IPS-15b (cell line): ENCODE measurements around the gene S100Z.
"Not testable (repeated sequence)": the region's sequence is repeated elsewhere in the genome, so short reads cannot be mapped to it uniquely, and the experiment has no call there.

Experiments used
- H3K27me3 ChIP-seq: one replicate; pipeline ENCODE4 v1.6.1; 2013; ENCODE audit warnings: low read length; ENCODE audit not compliant: control insufficient read depth, insufficient read depth
- H3K36me3 ChIP-seq: one replicate; pipeline ENCODE4 v1.6.1; 2013; ENCODE audit warnings: low read length; ENCODE audit not compliant: control insufficient read depth, insufficient read depth
- H3K4me1 ChIP-seq: one replicate; pipeline ENCODE4 v1.6.1; 2013; ENCODE audit warnings: mild to moderate bottlenecking, low read length; ENCODE audit not compliant: control insufficient read depth, insufficient read depth
- H3K4me3 ChIP-seq: one replicate; pipeline ENCODE4 v1.5.1; 2013; ENCODE audit warnings: low read depth, low read length
- H3K9ac ChIP-seq: one replicate; pipeline ENCODE4 v1.6.1; 2013; ENCODE audit warnings: low read depth, mild to moderate bottlenecking, low read length
- H3K9me3 ChIP-seq: one replicate; pipeline ENCODE4 v1.6.1; 2013; ENCODE audit warnings: mild to moderate bottlenecking, low read length; ENCODE audit not compliant: control insufficient read depth, insufficient read depth

S100Z gene

DNA sequence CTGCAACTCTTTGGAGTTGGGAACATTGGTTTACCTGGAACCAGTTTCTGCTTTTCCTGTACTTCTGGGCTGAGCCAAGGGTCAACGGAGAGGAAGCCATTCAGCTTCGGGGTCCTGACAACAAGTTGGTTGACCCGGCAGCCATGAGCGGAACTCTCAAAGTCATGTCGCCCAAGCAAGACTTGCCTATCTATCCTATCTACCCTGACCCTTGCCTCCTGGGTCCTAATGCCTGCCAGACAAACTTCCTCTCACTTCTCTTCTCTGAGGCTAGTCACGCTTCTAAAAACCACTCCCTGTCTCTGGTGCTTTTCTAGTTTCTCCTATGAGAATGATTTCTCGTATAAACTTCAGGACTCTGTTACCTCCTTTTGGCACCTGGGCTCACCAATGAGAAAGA, 58.4 kb downstream of the S100Z start:
- Histone ChIP-seq H3K9me3 (no peaks in the 10 kb centered on the region), H3K4me1 (no peaks in the 10 kb centered on the region), H3K27me3 (no peaks in the 10 kb centered on the region), H3K36me3 (no peaks in the 10 kb centered on the region), H3K9ac (no peak overlapping the region), H3K4me3 (no peak overlapping the region)

DNA sequence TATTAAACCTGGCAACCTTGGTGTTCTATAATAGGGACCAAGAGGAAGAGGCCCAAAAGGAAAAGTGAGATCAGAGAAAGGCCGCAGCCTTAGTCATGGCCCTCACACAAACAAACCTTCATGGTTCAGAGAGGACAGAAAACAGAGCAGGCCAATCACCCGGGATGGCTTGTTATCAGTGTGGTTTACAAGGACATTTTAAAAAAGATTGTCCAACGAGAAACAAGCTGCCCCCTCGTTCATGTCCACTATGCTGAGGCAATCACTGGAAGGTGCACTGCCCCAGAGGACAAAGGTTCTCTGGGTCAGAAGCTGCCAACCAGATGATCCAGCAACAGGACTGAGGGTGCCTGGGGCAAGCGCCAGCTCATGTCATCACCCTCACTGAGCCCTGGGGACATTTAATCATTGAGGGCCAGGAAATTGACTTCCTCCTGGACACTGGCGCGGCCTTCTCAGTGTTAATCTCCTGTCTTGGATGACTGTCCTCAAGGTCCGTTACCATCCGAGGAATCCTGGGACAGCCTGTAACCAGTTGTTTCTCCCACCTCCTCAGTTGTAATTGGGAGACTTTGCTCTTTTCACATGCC, 60.6 kb downstream of the S100Z start:
- H3K36me3 ChIP-seq, H3K27me3 ChIP-seq, H3K4me1 ChIP-seq, H3K9ac ChIP-seq, H3K4me3 ChIP-seq, H3K9me3 ChIP-seq: not testable (repeated sequence)

DNA sequence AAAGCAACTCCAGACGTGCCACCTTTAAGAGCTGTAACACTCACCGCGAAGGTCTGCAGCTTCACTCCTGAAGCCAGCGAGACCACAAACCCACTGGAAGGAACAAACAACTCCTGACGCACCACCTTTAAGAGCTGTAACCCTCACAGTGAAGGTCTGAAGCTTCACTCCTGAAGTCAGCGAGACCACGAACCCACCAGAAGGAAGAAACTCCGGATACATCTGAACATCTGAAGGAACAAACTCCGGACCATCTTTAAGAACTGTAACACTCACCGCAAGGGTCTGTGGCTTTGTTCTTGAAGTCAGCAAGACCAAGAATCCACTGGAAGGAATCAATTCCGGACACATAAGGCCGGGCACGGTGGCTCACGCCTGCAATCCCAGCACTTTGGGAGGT, 64.9 kb downstream of the S100Z start:
- not testable (repeated sequence) for H3K27me3 ChIP-seq, H3K36me3 ChIP-seq, H3K4me3 ChIP-seq, H3K9ac ChIP-seq, H3K4me1 ChIP-seq, H3K9me3 ChIP-seq

DNA sequence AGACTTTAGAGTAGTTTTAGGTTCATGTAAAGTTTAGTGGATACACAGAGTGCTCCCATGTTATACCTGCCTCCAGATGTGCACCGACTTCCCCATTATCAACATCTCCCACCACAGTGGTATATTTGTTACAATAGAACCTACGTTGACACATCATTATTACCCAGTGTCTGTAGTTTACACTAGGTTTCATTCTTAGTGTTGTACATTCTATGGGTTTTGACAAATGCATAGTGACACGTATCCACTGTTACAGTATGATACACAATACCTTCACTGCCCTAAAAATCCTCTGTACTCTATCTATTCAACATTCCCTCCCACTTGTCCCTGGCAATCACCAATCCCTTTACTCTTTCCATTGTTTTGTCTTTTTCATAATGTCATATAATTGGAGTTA, 68.7 kb downstream of the S100Z start:
- H3K4me1 ChIP-seq, result no peaks in the 10 kb centered on the region
- no peaks in the 10 kb centered on the region for H3K9me3 ChIP-seq
- H3K36me3 ChIP-seq, result no peaks in the 10 kb centered on the region
- no peaks in the 10 kb centered on the region for H3K27me3 ChIP-seq
- no peak overlapping the region for H3K4me3 ChIP-seq
- no peak overlapping the region for H3K9ac ChIP-seq

DNA sequence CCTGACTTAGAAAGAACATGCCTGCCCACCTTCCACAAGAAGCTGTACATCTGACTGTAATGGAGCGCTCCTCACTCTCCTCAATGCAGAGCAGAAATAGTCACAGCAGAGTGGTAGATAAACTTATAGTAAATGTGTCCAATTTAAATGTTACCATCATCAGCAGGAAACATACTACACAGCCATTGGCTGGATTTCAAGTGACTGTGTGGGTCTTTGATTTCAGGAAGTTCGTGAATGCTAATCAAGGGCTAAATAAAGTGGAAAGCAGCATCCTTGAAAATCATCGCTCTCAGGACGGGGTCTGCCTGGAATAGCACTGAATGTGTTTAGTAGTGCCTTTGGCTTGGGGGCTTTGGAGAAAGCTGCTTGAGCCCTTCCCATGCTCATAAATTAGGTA, 70.7 kb downstream of the S100Z start:
- H3K36me3 ChIP-seq, result no peaks in the 10 kb centered on the region
- H3K9ac ChIP-seq, result no peak overlapping the region
- no peak overlapping the region for H3K4me3 ChIP-seq
- H3K27me3 ChIP-seq, result no peaks in the 10 kb centered on the region
- no peaks in the 10 kb centered on the region for H3K4me1 ChIP-seq
- H3K9me3 ChIP-seq, result no peaks in the 10 kb centered on the region

DNA sequence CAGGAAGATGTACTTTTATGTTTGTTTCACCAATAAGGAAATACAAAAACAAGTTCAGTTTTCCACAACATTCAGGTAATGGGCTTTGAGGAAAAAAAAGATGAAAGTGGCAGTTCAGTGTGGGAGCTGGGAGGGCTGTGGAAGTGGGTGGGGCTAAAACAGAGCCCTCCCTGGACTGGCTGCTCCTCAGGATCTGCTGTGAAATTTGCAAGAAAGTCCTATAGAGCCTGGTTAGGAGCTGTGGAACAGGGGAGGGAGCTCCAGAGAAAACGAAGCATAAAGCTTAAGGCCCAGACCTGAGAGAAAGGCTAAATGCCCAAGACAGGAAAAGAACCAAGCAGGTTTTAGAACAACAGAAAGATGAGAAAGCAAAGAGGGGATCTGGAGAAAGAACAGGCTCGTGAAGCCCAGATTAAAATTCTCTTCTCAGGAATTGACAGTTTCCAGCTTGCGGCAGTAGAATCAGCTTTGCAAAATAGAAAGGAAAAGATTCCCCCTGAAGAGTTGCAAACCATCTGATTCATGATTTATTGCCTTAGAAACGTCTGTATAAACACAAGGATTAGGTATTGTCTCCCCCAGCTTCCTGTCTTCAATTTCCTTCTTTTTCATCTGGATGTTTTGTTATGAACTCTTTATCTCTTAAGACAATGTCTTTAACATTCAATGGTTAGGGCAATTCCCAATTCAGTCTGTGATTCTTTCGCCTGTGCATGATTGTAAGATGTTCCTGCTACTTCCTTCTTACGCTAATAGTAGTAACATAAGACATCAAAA, 76.7 kb downstream of the S100Z start:
- no peak overlapping the region for H3K9ac ChIP-seq
- H3K4me1 ChIP-seq, result peaks cover 5% of the 10 kb centered on the region
- H3K4me3 ChIP-seq, result no peak overlapping the region
- H3K9me3 ChIP-seq, result no peaks in the 10 kb centered on the region
- no peaks in the 10 kb centered on the region for H3K36me3 ChIP-seq
- no peaks in the 10 kb centered on the region for H3K27me3 ChIP-seq

DNA sequence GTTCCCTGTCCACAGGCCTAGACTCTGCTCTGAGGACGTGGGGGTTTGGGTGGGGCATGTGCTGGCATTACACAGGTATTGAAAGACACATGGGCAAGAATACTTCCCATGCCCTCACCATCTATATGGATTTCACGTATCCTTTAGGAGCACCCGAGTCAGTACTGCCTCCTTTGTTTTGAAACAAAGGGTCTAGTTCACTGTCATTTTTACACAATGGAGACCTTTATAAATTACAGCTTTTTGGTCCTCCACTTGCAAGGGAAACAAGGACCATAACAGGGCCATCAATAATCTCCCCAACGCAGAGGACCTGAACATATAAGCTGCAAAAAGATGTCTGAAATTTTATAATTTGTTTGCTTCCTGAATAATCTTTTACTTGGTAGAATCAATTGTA, 78.1 kb downstream of the S100Z start:
- Histone ChIP-seq H3K36me3 (no peaks in the 10 kb centered on the region), H3K4me1 (peaks cover 5% of the 10 kb centered on the region), H3K27me3 (no peaks in the 10 kb centered on the region), H3K9ac (no peak overlapping the region), H3K4me3 (no peak overlapping the region), H3K9me3 (no peaks in the 10 kb centered on the region)

DNA sequence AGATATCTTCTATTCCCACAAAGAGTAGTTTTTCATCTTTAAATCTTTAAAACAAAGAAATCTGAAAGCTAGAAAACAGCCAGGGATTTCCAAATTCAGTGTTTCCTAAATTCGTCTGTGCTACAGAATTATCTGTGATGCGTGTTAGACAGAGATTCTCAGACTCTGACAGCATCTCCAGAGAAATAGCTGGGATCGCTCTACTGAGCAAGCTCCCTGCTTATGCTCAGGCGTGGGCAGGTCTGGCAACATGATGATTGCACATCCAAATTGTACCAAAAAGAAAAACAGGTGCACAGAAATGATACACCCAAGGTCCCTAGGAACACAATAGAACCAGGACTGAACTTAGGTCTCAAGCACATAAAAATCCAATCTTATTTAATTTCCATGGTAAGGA, 80.3 kb downstream of the S100Z start:
- no peaks in the 10 kb centered on the region for H3K9me3 ChIP-seq
- peaks cover 5% of the 10 kb centered on the region for H3K4me1 ChIP-seq
- no peaks in the 10 kb centered on the region for H3K27me3 ChIP-seq
- no peak overlapping the region for H3K9ac ChIP-seq
- no peaks in the 10 kb centered on the region for H3K36me3 ChIP-seq
- no peak overlapping the region for H3K4me3 ChIP-seq

DNA sequence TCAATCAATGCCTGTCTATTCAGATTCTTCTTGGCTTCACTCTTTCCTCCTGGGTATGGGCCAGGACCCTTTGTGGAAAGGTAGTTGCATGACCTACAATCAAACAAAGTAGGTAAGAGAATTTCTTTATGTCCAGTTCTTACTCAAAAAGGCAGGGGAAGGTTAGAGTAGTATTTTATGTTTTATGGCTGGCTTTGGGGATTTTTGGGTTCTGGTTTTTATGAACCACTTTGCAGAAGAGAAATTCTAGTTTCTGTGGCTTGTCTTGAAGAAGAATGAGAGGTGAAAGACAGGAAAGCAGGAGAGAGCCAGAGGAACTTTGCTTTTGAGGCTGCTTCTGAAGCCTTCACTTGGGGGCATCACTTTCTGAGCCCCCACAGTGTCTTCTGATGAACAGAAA, 88.4 kb downstream of the S100Z start:
- Histone ChIP-seq H3K27me3 (no peaks in the 10 kb centered on the region), H3K9ac (no peak overlapping the region), H3K9me3 (no peaks in the 10 kb centered on the region), H3K4me3 (no peak overlapping the region), H3K36me3 (no peaks in the 10 kb centered on the region), H3K4me1 (no peaks in the 10 kb centered on the region)

DNA sequence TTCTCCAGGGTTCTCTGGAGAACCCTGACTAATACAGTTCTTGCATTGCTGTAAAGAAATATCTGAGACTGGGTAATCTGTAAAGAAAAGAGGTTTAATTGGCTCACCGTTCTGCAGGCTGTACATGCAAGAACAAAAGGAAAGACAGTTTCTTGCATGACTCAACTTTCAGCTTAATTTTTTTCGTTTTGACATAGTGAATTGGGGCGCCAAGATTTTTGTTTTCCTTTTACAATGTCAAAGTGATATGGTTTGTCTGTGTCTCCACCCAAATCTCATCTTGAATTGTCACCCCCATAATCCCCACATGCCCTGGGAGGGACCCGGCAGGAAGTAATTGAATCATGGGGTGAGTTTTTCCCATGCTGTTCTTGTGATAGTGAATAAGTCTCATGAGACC, 91.2 kb downstream of the S100Z start:
- H3K36me3 ChIP-seq, result no peaks in the 10 kb centered on the region
- no peak overlapping the region for H3K9ac ChIP-seq
- H3K9me3 ChIP-seq, result no peaks in the 10 kb centered on the region
- H3K4me1 ChIP-seq, result no peaks in the 10 kb centered on the region
- H3K27me3 ChIP-seq, result no peaks in the 10 kb centered on the region
- H3K4me3 ChIP-seq, result no peak overlapping the region

DNA sequence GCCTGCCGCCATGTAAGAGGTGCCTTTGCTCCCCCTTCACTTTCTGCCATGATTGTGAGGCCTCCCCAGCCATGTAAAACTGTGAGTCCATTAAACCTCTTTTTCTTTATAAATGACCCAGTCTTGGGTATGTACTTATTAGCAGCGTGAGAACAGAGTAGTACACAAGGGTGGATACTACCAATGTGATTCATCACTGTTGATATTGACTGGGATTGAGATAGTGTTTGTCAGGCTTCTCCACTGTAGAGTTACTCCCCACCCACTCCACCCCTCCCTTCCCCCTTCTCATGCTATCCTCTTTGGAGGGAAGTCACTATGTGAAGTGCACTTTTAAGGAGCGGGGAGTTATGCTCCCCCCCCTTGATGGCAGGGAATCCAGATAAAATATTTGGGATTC, 91.6 kb downstream of the S100Z start:
- H3K9me3 ChIP-seq, result no peaks in the 10 kb centered on the region
- H3K9ac ChIP-seq, result no peak overlapping the region
- no peaks in the 10 kb centered on the region for H3K27me3 ChIP-seq
- H3K36me3 ChIP-seq, result no peaks in the 10 kb centered on the region
- H3K4me1 ChIP-seq, result no peaks in the 10 kb centered on the region
- no peak overlapping the region for H3K4me3 ChIP-seq

DNA sequence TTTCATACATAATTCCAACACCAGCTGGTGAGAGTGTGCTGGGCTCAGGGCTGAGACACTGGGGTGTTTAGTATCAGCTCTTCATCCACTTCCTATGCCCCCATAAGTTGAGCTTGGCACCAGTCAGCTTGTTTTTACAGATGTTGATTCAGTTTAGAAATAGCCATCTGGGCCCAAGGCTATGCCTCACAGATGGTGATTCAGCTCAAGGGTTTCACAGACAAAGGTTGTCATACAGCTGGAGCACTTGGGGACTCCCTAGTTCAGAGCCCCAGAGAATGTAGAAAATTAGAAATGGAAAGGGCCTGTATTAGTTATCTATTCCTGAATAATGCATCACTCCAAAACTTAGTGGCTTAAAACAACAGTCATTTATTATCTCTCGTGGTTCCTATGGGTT, 92.8 kb downstream of the S100Z start:
- Histone ChIP-seq H3K9ac (no peak overlapping the region), H3K4me3 (no peak overlapping the region), H3K4me1 (no peaks in the 10 kb centered on the region), H3K36me3 (no peaks in the 10 kb centered on the region), H3K9me3 (no peaks in the 10 kb centered on the region), H3K27me3 (no peaks in the 10 kb centered on the region)
